ENCODE data around the gene COPS7B. TPM values are rescaled to one million over a fixed set of nuclear protein-coding genes. Genes with fewer than 3 reads are reported as not detected.

COPS7B gene
- total and polyA plus RNA-seq, 9 of the 15 experiments (the other 6 are each of a cell fraction or from before 2014, with no cell fraction given) = 6.0 to 50.7 (median 21.8) TPM

DNA sequence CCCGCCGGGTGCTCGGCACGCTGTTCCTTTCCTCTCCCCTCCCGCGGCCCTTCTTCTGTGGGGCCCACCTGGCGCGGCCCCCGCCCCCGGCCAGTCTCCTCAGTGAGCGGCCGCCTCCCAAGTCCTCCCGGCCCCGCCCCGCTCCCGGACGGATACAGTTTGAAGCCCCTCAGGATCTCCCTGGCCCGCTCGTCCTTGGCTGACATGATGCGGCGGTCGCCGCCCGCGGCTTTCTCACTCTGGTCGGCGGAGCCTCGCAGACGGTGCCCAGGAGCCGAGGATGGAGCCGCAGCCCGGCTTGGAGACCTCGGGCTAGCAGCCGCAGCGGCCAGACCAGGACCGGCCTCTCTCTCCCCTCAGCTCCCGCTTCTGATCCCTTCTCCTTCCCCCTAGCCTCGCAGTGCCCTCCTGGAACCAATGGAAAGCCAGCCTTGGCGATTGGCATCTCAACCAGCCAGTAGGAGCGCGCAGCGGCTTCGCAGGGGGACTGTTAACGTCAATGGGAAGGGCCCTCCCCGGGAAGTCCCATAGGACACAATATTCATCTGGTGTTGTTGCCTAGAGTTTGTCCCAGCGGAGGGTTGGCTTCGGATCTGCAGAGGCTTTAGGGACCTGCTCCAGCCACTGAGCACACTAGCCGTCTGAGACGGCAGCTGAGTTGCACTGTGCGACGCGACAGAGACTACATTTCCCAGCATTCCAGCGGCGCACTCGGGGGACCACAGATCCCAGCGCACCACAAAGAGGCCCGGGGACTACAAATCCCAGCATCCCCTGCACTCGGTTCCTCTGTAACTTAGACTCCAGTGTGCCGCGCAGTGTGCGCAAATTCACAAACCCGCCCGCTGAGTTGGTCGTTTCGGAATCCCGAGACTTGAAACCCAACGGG, 5.1 kb upstream of the COPS7B start, which contains the start of gene PDE6D (continued):
- TF ChIP-seq, protein P1, sequence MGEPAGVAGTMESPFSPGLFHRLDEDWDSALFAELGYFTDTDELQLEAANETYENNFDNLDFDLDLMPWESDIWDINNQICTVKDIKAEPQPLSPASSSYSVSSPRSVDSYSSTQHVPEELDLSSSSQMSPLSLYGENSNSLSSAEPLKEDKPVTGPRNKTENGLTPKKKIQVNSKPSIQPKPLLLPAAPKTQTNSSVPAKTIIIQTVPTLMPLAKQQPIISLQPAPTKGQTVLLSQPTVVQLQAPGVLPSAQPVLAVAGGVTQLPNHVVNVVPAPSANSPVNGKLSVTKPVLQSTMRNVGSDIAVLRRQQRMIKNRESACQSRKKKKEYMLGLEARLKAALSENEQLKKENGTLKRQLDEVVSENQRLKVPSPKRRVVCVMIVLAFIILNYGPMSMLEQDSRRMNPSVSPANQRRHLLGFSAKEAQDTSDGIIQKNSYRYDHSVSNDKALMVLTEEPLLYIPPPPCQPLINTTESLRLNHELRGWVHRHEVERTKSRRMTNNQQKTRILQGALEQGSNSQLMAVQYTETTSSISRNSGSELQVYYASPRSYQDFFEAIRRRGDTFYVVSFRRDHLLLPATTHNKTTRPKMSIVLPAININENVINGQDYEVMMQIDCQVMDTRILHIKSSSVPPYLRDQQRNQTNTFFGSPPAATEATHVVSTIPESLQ (CRISPR knock-in tag; IDR thresholded peaks at IDR 0.05) = 0 out of 2 replicates have a peak, but pooled peaks have one; percentile 25
- TF ChIP-seq, protein P2, sequence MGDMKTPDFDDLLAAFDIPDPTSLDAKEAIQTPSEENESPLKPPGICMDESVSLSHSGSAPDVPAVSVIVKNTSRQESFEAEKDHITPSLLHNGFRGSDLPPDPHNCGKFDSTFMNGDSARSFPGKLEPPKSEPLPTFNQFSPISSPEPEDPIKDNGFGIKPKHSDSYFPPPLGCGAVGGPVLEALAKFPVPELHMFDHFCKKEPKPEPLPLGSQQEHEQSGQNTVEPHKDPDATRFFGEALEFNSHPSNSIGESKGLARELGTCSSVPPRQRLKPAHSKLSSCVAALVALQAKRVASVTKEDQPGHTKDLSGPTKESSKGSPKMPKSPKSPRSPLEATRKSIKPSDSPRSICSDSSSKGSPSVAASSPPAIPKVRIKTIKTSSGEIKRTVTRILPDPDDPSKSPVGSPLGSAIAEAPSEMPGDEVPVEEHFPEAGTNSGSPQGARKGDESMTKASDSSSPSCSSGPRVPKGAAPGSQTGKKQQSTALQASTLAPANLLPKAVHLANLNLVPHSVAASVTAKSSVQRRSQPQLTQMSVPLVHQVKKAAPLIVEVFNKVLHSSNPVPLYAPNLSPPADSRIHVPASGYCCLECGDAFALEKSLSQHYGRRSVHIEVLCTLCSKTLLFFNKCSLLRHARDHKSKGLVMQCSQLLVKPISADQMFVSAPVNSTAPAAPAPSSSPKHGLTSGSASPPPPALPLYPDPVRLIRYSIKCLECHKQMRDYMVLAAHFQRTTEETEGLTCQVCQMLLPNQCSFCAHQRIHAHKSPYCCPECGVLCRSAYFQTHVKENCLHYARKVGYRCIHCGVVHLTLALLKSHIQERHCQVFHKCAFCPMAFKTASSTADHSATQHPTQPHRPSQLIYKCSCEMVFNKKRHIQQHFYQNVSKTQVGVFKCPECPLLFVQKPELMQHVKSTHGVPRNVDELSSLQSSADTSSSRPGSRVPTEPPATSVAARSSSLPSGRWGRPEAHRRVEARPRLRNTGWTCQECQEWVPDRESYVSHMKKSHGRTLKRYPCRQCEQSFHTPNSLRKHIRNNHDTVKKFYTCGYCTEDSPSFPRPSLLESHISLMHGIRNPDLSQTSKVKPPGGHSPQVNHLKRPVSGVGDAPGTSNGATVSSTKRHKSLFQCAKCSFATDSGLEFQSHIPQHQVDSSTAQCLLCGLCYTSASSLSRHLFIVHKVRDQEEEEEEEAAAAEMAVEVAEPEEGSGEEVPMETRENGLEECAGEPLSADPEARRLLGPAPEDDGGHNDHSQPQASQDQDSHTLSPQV (IDR thresholded peaks at IDR 0.05) = peak; percentile 45; the same call in 1 of the 2 replicates
- TF ChIP-seq, protein P3, sequence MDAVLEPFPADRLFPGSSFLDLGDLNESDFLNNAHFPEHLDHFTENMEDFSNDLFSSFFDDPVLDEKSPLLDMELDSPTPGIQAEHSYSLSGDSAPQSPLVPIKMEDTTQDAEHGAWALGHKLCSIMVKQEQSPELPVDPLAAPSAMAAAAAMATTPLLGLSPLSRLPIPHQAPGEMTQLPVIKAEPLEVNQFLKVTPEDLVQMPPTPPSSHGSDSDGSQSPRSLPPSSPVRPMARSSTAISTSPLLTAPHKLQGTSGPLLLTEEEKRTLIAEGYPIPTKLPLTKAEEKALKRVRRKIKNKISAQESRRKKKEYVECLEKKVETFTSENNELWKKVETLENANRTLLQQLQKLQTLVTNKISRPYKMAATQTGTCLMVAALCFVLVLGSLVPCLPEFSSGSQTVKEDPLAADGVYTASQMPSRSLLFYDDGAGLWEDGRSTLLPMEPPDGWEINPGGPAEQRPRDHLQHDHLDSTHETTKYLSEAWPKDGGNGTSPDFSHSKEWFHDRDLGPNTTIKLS (IDR thresholded peaks at IDR 0.05; ENCODE audit: borderline replicate concordance, low read depth) = peak; percentile 95
- TF ChIP-seq ZBTB1 (CRISPR knock-in tag; IDR thresholded peaks at IDR 0.05; ENCODE audit: borderline replicate concordance, low read depth) (no peak), SAP30 (IDR thresholded peaks at IDR 0.05; ENCODE audit: borderline replicate concordance, insufficient read depth, low read depth, low read length, poor library complexity, severe bottlenecking) (peak; percentile 52), ASH1L (IDR thresholded peaks at IDR 0.05; ENCODE audit: borderline replicate concordance, low read depth, partially characterized antibody) (peak; percentile 95), POLR3G (IDR thresholded peaks at IDR 0.05; ENCODE audit: extremely low read depth, insufficient read length, insufficient replicate concordance) (no peak), LARP7 (IDR thresholded peaks at IDR 0.05) (no peak), MYBL2 (IDR thresholded peaks at IDR 0.05; ENCODE audit: low read depth) (no peak), MYBL2 (CRISPR knock-in tag; IDR thresholded peaks at IDR 0.05; ENCODE audit: borderline replicate concordance) (no peak), ZNF12 (CRISPR knock-in tag; IDR thresholded peaks at IDR 0.05) (0 out of 2 replicates have a peak, but pooled peaks have one; percentile 45), CHD2 (IDR thresholded peaks at IDR 0.05; ENCODE audit: low read depth, low read length) (peak; percentile 85), L3MBTL2 (IDR thresholded peaks at IDR 0.05) (peak; percentile 67)
- TF ChIP-seq, protein P4, sequence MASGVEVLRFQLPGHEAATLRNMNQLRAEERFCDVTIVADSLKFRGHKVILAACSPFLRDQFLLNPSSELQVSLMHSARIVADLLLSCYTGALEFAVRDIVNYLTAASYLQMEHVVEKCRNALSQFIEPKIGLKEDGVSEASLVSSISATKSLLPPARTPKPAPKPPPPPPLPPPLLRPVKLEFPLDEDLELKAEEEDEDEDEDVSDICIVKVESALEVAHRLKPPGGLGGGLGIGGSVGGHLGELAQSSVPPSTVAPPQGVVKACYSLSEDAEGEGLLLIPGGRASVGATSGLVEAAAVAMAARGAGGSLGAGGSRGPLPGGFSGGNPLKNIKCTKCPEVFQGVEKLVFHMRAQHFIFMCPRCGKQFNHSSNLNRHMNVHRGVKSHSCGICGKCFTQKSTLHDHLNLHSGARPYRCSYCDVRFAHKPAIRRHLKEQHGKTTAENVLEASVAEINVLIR (CRISPR knock-in tag; IDR thresholded peaks at IDR 0.05) = peak; percentile 79
- TF ChIP-seq, protein P5, sequence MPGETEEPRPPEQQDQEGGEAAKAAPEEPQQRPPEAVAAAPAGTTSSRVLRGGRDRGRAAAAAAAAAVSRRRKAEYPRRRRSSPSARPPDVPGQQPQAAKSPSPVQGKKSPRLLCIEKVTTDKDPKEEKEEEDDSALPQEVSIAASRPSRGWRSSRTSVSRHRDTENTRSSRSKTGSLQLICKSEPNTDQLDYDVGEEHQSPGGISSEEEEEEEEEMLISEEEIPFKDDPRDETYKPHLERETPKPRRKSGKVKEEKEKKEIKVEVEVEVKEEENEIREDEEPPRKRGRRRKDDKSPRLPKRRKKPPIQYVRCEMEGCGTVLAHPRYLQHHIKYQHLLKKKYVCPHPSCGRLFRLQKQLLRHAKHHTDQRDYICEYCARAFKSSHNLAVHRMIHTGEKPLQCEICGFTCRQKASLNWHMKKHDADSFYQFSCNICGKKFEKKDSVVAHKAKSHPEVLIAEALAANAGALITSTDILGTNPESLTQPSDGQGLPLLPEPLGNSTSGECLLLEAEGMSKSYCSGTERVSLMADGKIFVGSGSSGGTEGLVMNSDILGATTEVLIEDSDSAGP (CRISPR knock-in tag; IDR thresholded peaks at IDR 0.05) = no peak
